Measurements from ENCODE around the gene NFAM1.

DNA sequence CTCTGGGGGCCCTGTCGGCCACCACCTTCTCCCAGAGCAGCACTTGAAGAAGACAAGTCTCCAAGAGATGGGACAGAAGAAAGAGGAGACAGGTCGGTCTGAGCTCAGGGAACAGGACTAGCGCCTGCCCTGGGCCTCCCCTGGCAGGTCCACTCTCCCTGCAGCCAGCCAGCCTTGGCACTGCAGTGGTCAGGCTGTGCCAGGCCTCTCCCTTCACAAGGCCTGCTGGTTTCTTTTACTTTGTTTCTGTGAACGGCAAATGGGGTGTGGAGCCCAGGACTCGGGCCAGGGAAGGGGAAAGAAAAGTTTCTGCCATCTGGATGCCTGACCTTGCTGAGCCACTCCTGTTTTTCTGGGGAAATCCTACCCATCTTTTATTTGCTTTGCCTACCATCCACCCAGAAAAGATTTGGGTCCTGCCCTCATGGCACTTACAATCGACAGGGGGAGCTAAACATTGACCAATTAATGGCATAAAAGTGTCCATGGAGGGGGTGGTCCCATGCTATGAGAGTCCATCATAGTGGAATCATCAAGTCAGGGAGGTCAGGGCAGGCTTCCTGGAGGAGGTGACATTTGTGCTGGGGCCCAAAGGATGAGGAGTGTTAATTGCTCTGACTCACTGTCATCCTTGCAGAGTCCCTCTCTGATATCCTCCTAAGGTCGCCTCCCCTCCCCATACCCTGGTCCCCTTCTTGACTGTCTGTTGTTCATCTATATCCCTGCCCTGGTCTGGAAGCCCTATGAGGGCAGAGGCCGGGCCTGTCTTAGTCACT lies 65.2 kb downstream of the NFAM1 start:
- TF ChIP-seq, protein P1, sequence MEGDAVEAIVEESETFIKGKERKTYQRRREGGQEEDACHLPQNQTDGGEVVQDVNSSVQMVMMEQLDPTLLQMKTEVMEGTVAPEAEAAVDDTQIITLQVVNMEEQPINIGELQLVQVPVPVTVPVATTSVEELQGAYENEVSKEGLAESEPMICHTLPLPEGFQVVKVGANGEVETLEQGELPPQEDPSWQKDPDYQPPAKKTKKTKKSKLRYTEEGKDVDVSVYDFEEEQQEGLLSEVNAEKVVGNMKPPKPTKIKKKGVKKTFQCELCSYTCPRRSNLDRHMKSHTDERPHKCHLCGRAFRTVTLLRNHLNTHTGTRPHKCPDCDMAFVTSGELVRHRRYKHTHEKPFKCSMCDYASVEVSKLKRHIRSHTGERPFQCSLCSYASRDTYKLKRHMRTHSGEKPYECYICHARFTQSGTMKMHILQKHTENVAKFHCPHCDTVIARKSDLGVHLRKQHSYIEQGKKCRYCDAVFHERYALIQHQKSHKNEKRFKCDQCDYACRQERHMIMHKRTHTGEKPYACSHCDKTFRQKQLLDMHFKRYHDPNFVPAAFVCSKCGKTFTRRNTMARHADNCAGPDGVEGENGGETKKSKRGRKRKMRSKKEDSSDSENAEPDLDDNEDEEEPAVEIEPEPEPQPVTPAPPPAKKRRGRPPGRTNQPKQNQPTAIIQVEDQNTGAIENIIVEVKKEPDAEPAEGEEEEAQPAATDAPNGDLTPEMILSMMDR (conservative IDR thresholded peaks at IDR 0.05 in 1 of 2, IDR thresholded peaks at IDR 0.05 in 1 of 2; ENCODE audit: extremely low read depth in 1 of 2, insufficient read depth in 1 of 2, low read depth in 1 of 2, low read length in 2 of 2), result no peak
- no peak for TF ChIP-seq EZH2 (IDR thresholded peaks at IDR 0.05; ENCODE audit: borderline replicate concordance, low read length)

Data from mammary epithelial cell (primary cell).